OCI-LY7 (cell line): Measurements from ENCODE around the gene ZNF488.

Source experiments
- CTCF ChIP-seq: fragments of 200-600 bp; sonication (generic); conservative IDR thresholded peaks from 2 replicates; pipeline ENCODE4 v1.5.1; 2014; ENCODE audit warnings: mild to moderate bottlenecking, antibody characterized with exemption, low read length, moderate library complexity, mixed read lengths
- EZH2phosphoT487 ChIP-seq: fragments of 200-600 bp; sonication (generic); IDR thresholded peaks from 2 replicates; pipeline ENCODE4 v1.6.1; 2018; ENCODE audit warnings: low read depth, borderline replicate concordance, mild to moderate bottlenecking, mixed run types, antibody characterized with exemption, low read length, moderate library complexity, mixed read lengths

GRCh38 chr10:47337310-47337709, 46.8 kb downstream of the ZNF488 start:
- TF ChIP-seq CTCF (no peak), EZH2phosphoT487 (no peak)
